Stimulated activated CD8-positive, alpha-beta memory T cell treated with anti-CD3 and anti-CD28 coated beads, Interleukin-4, amount 100 ng/mL, for 1 hour (primary cell): ENCODE results near the gene THNSL1.

Experiments
- DNase-seq, 2 donors: peaks; one replicate each; pipeline ENCODE4 v3.0.0-alpha.2; 2020; ENCODE audit warnings: low read depth in 2 of 2, low spot score in 1 of 2

Gene THNSL1

GRCh38 chr10:25057886-25058285, 41.5 kb downstream of the THNSL1 start:
- DNase-seq: no peak

- DNase-seq: no peak
Observed at GRCh38 chr10:25059990-25060389, 43.6 kb downstream of the THNSL1 start.

DNA sequence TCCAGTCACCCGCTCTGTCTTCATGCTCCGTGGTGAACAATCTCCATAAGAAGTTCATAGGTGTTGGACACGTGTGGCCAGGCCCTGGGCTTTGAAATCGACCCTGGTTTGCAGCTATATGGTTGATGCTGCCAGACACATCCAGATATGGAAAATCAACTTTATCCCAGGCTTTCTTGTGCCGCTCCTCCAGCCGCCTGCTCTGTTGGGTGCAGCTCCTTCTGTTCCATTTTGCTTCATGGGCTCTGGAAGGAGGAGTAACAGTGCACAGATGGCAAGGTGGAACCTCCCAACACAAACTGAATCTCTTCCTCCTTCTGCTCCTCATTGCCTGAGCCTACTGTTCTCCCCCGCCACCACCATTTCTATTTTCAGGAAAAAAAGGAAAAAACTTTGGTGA, 44.7 kb downstream of the THNSL1 start:
- no peak for DNase-seq

DNA sequence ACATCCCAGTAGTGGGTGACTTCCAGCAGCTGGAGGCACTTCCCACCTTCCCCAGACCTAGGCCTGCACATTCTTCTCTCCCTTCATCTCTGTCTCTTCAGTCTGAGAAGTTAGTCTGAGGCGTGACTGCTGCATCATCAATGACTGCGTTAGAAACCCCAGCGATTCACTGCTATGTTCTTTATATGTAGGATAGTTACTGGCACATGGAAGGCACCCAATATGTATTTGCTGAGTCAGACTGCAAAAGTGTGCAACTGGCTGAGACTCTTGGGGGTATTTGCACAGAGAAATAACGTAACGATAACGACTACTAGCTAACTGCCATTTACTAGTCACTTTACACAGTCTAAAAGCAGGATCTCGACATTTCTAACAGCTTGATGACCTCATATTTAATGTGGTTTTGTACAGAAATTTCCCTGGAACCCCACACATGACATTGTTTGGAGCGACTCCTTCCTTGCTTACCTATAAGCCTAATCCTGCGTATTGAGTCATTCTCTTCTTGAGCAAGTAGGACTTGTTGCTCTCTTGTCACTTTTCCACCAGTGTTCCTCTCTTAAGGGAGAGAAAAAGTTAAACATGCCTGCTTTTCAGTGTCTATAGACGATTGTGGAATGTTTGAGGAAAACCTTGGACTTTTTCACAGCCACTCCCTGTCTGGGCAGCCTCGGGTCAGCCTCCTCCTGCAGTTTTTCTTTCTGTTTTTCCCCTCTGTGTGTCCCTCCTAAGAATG, 45.5 kb downstream of the THNSL1 start:
- DNase-seq: no peak

DNA sequence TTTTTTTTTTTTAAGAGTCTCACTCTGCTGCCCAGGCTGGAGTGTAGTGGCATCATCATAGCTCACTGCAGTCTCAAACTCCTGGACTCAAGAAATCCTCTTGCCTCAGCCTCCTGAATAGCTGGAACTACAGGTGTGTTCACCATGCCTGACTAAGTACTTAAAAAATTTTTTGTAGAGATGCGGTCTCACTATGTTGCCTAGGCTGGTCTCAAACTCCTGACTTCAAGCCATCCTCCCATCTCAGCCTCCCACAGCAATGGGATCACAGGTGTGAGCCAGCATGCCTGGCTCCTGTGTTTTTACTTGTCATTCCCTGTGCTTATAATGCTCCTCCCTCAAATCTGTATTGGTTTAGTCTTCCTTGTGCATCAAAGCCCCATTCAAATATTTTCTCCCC, 46.7 kb downstream of the THNSL1 start:
- no peak for DNase-seq

GRCh38 chr10:25063644-25064043, 47.2 kb downstream of the THNSL1 start:
- DNase-seq: no peak

DNA sequence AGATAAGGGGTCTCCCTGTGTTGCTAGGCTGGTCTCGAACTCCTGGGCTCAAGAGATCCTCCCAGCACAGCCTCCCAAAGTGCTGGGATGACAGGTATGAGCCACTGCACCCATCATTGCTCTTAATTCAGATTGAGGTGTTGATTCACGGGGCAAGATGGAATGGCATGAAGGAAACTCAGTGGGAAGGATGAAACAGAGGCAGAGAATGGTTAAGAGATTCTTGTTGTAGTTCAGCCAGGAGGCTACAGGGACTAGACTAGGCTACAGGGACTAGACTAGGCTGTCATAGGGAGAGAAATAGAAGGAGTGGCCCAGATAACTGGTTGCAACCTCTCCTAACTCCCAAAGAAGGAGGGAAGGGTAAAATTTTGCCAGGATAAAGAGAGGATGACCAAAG, 48.0 kb downstream of the THNSL1 start:
- no peak for DNase-seq

GRCh38 chr10:25065761-25066476, 49.5 kb downstream of the THNSL1 start:
- DNase-seq: no peak

DNA sequence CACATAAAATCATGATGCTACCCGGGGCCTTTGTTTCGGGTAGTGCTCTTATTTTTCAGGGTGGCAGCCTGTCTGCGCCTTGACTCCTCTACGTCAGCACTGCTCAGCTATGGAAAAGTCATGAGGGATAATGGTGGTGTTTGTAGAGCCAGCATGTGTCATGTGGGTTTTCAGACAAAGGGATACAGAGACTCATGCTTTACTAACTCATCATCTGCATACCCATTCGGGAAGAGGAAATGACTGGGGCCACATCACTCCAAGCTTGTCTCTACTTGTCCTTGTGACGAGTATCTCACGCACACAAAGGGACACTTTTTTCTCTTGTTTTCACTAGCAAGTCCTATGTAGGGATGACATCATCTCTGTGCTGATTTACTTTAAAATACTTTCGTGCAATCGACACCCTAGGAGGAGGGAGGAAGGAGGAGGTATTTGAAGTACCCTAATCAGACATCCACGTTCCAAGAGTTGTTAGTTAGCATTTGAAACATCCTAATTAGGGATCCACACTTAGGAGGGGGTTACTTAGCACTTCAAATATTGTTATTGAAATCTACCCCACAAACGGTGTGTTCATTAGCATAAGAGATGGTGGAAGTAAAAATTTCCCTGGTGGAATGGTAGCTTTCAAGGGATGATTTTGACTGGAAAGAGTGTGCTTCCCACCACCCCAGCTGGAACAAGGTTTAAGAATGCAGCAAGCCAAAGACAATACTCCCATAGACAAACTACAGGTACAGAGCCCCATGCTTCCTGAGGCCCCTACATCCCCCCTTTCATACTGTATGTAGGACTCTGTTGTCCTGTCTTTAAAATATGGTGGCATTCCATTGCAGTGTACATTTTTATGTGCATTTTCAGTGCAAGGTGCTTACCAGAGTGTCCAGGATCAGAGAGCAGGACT, 52.0 kb downstream of the THNSL1 start:
- DNase-seq: no peak

GRCh38 chr10:25071227-25071626, 54.8 kb downstream of the THNSL1 start:
- no peak for DNase-seq

DNA sequence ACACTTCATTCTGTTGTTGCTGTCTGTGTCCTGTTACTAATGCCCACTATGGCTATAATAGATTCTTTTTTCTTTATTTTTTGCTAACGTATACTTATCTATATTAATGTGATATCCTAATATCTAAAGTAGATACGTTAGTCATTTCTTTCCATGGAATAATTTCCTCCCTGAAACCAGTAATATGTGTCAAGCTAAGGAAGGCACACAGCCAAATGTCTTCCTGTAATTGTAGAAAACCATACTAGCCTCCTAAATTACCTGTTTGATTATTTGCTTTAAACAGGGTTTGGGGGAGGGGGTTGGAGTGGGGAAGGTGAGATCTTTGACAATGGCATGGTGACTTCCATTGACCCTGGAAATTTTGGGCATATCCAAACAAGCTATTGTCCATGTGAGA, 56.4 kb downstream of the THNSL1 start:
- DNase-seq: no peak

DNA sequence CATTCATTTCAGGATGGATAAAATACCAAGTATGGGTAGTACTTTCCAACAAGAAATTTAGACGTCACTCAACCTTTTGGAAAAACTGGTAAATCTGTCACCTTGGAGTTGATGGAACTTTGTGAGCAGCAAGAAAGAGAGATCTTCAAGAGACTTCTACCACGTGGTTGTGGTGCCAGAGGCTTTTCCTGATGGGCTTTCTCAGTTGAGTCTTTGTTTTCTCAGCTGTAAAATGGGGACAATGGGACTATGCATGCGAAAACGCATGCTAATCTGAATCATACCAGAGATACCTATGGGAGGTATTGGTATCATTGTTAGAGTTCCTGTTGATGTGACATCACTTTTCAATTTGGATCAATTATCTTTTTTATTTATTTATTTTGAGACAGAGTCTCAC, 59.4 kb downstream of the THNSL1 start:
- DNase-seq: no peak
